MCF 10A (cell line): Measurements from ENCODE around the gene ROBO2. TPM values are rescaled to one million over a fixed set of nuclear protein-coding genes. Genes with fewer than 3 reads are reported as not detected.

ENCODE experiments used
- BruUV-seq: library from RNA; stranded (reverse); fragments of 400-500 nt; replicated peaks from 2 replicates; lab custom pipeline; 2021; lab: Mats Ljungman, UMichigan
- CTCF ChIA-PET: fragments of 300-600 bp; sonication (Branson Sonifier 250); formaldehyde crosslinking; extraction: SDS; loops from one replicate; lab custom pipeline; 2021; ENCODE audit warnings: antibody characterized with exemption, inconsistent platforms; lab: Yijun Ruan, JAX
- POLR2A ChIA-PET: fragments of 300-600, 350-650 bp; sonication (Branson Sonifier 250); formaldehyde crosslinking; extraction: SDS; loops from one replicate; lab custom pipeline; 2020; ENCODE audit warnings: antibody characterized with exemption, inconsistent platforms; lab: Yijun Ruan, JAX
- DNase-seq: peaks from one replicate; pipeline ENCODE4 v3.0.0-alpha.2; 2018; ENCODE audit not compliant: unreplicated experiment
- H3K27ac Mint-ChIP-seq: one replicate; pipeline ENCODE4 v1.8.0; 2022; ENCODE audit warnings: mild to moderate bottlenecking, low read depth, mixed read lengths; ENCODE audit not compliant: unreplicated experiment
- H3K27me3 Mint-ChIP-seq: one replicate; pipeline ENCODE4 v1.8.0; 2022; ENCODE audit warnings: mixed read lengths; ENCODE audit not compliant: insufficient read depth, unreplicated experiment
- H3K36me3 Mint-ChIP-seq: one replicate; pipeline ENCODE4 v1.8.0; 2022; ENCODE audit warnings: mild to moderate bottlenecking, moderate library complexity, mixed read lengths; ENCODE audit not compliant: insufficient read depth, unreplicated experiment
- H3K4me1 Mint-ChIP-seq: one replicate; pipeline ENCODE4 v1.8.0; 2022; ENCODE audit warnings: mixed read lengths; ENCODE audit not compliant: insufficient read depth, unreplicated experiment
- H3K4me3 Mint-ChIP-seq: one replicate; pipeline ENCODE4 v1.8.0; 2022; ENCODE audit warnings: mild to moderate bottlenecking, moderate library complexity, mixed read lengths; ENCODE audit not compliant: unreplicated experiment
- H3K9me3 Mint-ChIP-seq: one replicate; pipeline ENCODE4 v1.8.0; 2022; ENCODE audit warnings: mixed read lengths; ENCODE audit not compliant: unreplicated experiment
- CTCF ChIP-seq: fragments of 200-600 bp; IDR thresholded peaks from one replicate; pipeline ENCODE4 v1.8.0; 2022; ENCODE audit warnings: antibody characterized with exemption, mild to moderate bottlenecking; ENCODE audit not compliant: unreplicated experiment
- intact Hi-C: fragments of 100-400 bp; cut with micrococcal nuclease; formaldehyde crosslinking; loops from 2 replicates; pipeline ENCODE4 v1.14.1; 2022
- total RNA-seq: library from RNA; stranded (reverse); gene quantifications from 2 replicates; pipeline ENCODE4 v1.2.3, GENCODE V29; 2022

The ROBO2 gene
- total RNA-seq, 1 experiment from 2014 or later = not detected

DNA sequence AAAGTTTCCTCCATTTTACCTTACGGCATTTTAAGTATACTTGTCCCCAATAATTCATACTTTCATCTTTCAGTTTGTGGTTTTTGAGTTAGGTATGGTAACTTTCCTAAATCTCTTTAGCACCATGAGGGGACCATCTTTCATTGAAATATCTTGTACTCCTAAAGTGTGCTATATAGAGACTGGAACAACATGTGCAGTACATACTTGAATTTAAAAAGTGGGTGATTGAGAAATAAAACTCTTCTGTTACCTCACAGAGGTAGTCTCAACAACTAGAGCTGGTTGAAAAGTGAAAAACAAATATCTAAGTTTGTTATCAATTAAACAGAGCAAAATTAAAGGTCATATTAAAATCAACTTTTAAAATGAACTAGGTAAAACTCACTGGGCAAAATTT, 423.1 kb downstream of the ROBO2 start:
- BruUV-seq = no TSS peak
- peaks cover 7% of the 10 kb centered on the region for H3K9me3 Mint-ChIP-seq
- ChIA-PET CTCF (interaction anchor here (1.3 kb wide), 1 partner anchor 33 kb away, joined by 3 read pairs; no protein-coding TSS in a partner anchor), POLR2A (no interaction called here)
- TF ChIP-seq CTCF = no peak
- H3K4me3 Mint-ChIP-seq = no peak overlapping the region
- no peaks in the 10 kb centered on the region for H3K36me3 Mint-ChIP-seq
- H3K27me3 Mint-ChIP-seq = no peaks in the 10 kb centered on the region
- intact Hi-C loops = no loop called here
- H3K4me1 Mint-ChIP-seq = peaks cover 15% of the 10 kb centered on the region
- H3K27ac Mint-ChIP-seq = no peak overlapping the region
- DNase-seq = no peak

- no peaks in the 10 kb centered on the region for H3K36me3 Mint-ChIP-seq
- no peak for TF ChIP-seq CTCF
- no peak for DNase-seq
- no peak overlapping the region for H3K27ac Mint-ChIP-seq
- H3K27me3 Mint-ChIP-seq = no peaks in the 10 kb centered on the region
- peaks cover 15% of the 10 kb centered on the region for H3K4me1 Mint-ChIP-seq
- no TSS peak for BruUV-seq
- intact Hi-C loops = no loop called here
- no peak overlapping the region for H3K4me3 Mint-ChIP-seq
- ChIA-PET POLR2A (no interaction called here), CTCF (interaction anchor here (1.3 kb wide), 1 partner anchor 32 kb away, joined by 3 read pairs; no protein-coding TSS in a partner anchor)
- H3K9me3 Mint-ChIP-seq = peaks cover 7% of the 10 kb centered on the region
These were observed 424.3 kb downstream of the ROBO2 start for GRCh38 chr3:77464111-77464688.

GRCh38 chr3:77466562-77467115, 426.7 kb downstream of the ROBO2 start:
- no peaks in the 10 kb centered on the region for H3K4me1 Mint-ChIP-seq
- no peak for TF ChIP-seq CTCF
- H3K4me3 Mint-ChIP-seq = no peak overlapping the region
- no peak for DNase-seq
- CTCF ChIA-PET = no interaction called here
- intact Hi-C loops = no loop called here
- no peaks in the 10 kb centered on the region for H3K27me3 Mint-ChIP-seq
- H3K9me3 Mint-ChIP-seq = no peaks in the 10 kb centered on the region
- H3K36me3 Mint-ChIP-seq = no peaks in the 10 kb centered on the region
- H3K27ac Mint-ChIP-seq = no peak overlapping the region
- no TSS peak for BruUV-seq
- POLR2A ChIA-PET = no interaction called here

- TF ChIP-seq CTCF = no peak
- Mint-ChIP-seq H3K27ac (no peak overlapping the region), H3K4me1 (no peaks in the 10 kb centered on the region), H3K36me3 (no peaks in the 10 kb centered on the region), H3K9me3 (no peaks in the 10 kb centered on the region), H3K27me3 (no peaks in the 10 kb centered on the region), H3K4me3 (no peak overlapping the region)
- intact Hi-C loops = no loop called here
- BruUV-seq = no TSS peak
- DNase-seq = no peak
- ChIA-PET POLR2A (no interaction called here), CTCF (interaction anchor here (1.1 to 1.3 kb wide), 2 partner anchors 12 to 15 kb away, joined by 4 to 5 read pairs; no protein-coding TSS in a partner anchor)
These were observed 428.1 kb downstream of the ROBO2 start for GRCh38 chr3:77467702-77468625.
